ENCODE data around the gene BCHE. TPM values are rescaled to one million over a fixed set of nuclear protein-coding genes. Genes with fewer than 3 reads are reported as not detected.
A peak's percentile ranks its signal among the peaks of the same experiment; 100 is the strongest.

The BCHE gene
- polyA plus RNA-seq, 10 donors: 44.1 to 85.1 (median 69.7) TPM

GRCh38 chr3:165754219-165755007 is 82.8 kb downstream of the BCHE start:
- no peak for DNase-seq

- DNase-seq: peak in 2 of 3 donors; percentile 2 to 21
These were observed 83.7 kb downstream of the BCHE start for GRCh38 chr3:165753560-165753959.

GRCh38 chr3:165751637-165752036 is 85.6 kb downstream of the BCHE start:
- DNase-seq: no peak

GRCh38 chr3:165749821-165750220 is 87.4 kb downstream of the BCHE start:
- DNase-seq: no peak

- no peak for DNase-seq
These were observed 88.0 kb downstream of the BCHE start for GRCh38 chr3:165749241-165749640.

GRCh38 chr3:165748094-165748493 is 89.1 kb downstream of the BCHE start:
- no peak for DNase-seq

DNA sequence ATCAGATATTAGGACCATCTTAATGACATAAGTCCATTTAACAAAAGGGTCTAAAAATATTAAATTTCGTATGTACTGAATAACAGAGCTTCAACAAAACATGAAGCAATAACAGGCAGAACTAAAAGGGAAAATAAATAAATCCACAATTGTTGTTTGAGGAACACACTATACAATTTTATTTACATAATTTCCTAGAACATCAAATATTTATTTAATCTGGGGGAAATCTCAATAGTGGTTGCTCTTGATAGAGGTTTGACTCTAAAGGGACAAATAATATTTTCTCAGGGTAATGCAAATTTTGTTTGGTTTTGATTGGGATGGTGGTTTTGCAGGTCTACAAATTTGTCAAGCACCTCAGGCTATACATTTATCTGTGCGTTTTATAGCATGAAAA is 90.3 kb downstream of the BCHE start:
- no peak for DNase-seq

- DNase-seq: no peak
These were observed 93.2 kb downstream of the BCHE start for GRCh38 chr3:165744025-165744424.

DNA sequence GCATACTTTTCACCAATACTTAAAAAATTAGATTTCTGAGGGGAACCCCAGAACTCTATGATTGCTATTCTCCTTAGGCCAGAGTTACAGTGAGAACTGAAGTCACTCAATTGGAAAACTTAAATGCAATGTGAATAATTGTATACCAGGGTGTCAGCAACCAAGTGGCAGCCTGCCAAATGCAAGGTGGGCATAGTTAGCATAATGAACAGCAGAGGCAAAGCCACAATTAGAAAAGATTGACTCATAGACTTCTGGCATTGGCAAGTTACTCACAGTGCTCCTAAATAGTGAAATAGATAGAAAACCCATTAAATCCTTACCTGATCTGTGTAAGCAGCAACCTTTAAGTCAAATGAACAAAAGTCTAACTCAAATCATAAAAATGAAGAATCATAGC is 94.9 kb downstream of the BCHE start:
- DNase-seq: no peak

GRCh38 chr3:165729756-165730155 is 107.5 kb downstream of the BCHE start:
- no peak for DNase-seq

DNA sequence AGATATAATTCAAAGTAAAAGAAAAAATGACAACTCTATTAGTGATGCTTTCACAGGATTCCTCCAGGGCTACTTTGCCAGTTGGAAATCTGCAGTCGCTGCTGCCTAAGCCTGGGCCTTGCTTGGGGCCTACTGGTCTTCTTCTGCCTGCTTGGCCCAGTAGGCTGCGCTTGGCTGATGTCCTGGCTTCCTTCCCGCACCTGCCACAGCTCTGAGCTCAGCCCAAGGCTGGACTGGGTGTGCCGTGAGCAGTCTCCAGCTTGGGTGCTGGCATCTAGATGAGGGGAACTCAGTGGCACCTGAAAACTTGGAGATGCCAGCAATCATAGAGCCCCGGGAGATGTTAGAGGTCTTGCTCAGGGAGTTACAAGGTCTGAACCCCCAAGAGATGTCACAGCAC is 108.3 kb downstream of the BCHE start:
- DNase-seq: no peak

- no peak for DNase-seq
These were observed 111.9 kb downstream of the BCHE start for GRCh38 chr3:165725296-165725695.
